ENCODE results near the gene ZNF804A.

GRCh38 chr2:184597571-184597991 is 748 bp upstream of the ZNF804A start:
- TF ChIP-seq CTCF (IDR thresholded peaks at IDR 0.05; ENCODE audit: borderline replicate concordance, extremely low read depth, low read length, poor library complexity, severe bottlenecking) (no peak), EZH2 (IDR thresholded peaks at IDR 0.05; ENCODE audit: borderline replicate concordance, low read depth, low read length, severe bottlenecking) (no peak)
